Gastroesophageal sphincter (tissue), 4 donors: ENCODE measurements around the gene IFITM5. TPM values are rescaled to one million over a fixed set of nuclear protein-coding genes. Genes with fewer than 3 reads are reported as not detected.

Source experiments
- ATAC-seq: fragments of 150-250 bp; one replicate; pipeline ENCODE4 v1.9.1; 2016; ENCODE audit warnings: mild to moderate bottlenecking, moderate library complexity
- H3K27ac ChIP-seq, 4 donors: fragments of 200-600 bp; sonication (generic) in 3 of 4; 1 replicate in 3 of 4; 2 replicates in 1 of 4; pipeline ENCODE4 v1.5.1; 2016 to 2019
- H3K27me3 ChIP-seq: fragments of 200-600 bp; sonication (generic); one replicate; pipeline ENCODE4 v1.5.1; 2019
- H3K36me3 ChIP-seq, 2 donors: fragments of 200-600 bp; sonication (generic); one replicate each; pipeline ENCODE4 v1.5.1; 2019; ENCODE audit warnings: control low read depth in 1 of 2
- H3K4me1 ChIP-seq, 3 donors: fragments of 200-600 bp; sonication (generic); 1 replicate in 2 of 3; 2 replicates in 1 of 3; pipeline ENCODE4 v1.5.1; 2016 to 2019; ENCODE audit warnings: control low read depth in 2 of 3
- H3K4me3 ChIP-seq, 2 donors: fragments of 200-600 bp; sonication (generic); one replicate each; pipeline ENCODE4 v1.5.1; 2019; ENCODE audit warnings: mild to moderate bottlenecking in 1 of 2, moderate library complexity in 1 of 2
- H3K9me3 ChIP-seq, 3 donors: fragments of 200-600 bp; sonication (generic); one replicate each; pipeline ENCODE4 v1.5.1; 2017 to 2019; ENCODE audit warnings: control low read depth in 2 of 3
- EP300 ChIP-seq: sonication (generic); formaldehyde crosslinking; IDR thresholded peaks from one replicate; pipeline ENCODE4 v1.6.1; 2017; ENCODE audit warnings: antibody characterized with exemption, mild to moderate bottlenecking
- POLR2A ChIP-seq, 2 donors: fragments of 450-650 bp; IDR thresholded peaks; one replicate each; pipeline ENCODE4 v1.6.1; 2017; ENCODE audit warnings: antibody characterized with exemption in 2 of 2, mild to moderate bottlenecking in 2 of 2, moderate library complexity in 1 of 2
- POLR2AphosphoS5 ChIP-seq: sonication (generic); formaldehyde crosslinking; IDR thresholded peaks from one replicate; pipeline ENCODE4 v1.6.1; 2017; ENCODE audit warnings: antibody characterized with exemption
- WGBS, 2 donors: methylation state at CpG; one replicate each; pipeline ENCODE4 v1.1.5; 2018; ENCODE audit warnings: low coverage in 1 of 2; 5-methylcytosine and 5-hydroxymethylcytosine counted together
- total RNA-seq, 4 donors: library from RNA; depleted of rRNA; stranded (reverse); fragments of >200 nt; gene quantifications; one replicate each; pipeline ENCODE4 v1.1.0, GENCODE V29; 2016
- TF ChIP-seq, protein P1 (sequence below), 4 experiments: fragments of 200-600 bp in 2 of 4; fragments of 450-650 bp in 2 of 4; sonication (generic) in 1 of 4; IDR thresholded peaks; one replicate each; pipeline ENCODE4 v1.5.1; 2017 to 2019; ENCODE audit warnings: antibody characterized with exemption in 4 of 4, mild to moderate bottlenecking in 2 of 4, moderate library complexity in 2 of 4

IFITM5 gene
- total RNA-seq, 4 donors from 2014 or later = not detected

DNA sequence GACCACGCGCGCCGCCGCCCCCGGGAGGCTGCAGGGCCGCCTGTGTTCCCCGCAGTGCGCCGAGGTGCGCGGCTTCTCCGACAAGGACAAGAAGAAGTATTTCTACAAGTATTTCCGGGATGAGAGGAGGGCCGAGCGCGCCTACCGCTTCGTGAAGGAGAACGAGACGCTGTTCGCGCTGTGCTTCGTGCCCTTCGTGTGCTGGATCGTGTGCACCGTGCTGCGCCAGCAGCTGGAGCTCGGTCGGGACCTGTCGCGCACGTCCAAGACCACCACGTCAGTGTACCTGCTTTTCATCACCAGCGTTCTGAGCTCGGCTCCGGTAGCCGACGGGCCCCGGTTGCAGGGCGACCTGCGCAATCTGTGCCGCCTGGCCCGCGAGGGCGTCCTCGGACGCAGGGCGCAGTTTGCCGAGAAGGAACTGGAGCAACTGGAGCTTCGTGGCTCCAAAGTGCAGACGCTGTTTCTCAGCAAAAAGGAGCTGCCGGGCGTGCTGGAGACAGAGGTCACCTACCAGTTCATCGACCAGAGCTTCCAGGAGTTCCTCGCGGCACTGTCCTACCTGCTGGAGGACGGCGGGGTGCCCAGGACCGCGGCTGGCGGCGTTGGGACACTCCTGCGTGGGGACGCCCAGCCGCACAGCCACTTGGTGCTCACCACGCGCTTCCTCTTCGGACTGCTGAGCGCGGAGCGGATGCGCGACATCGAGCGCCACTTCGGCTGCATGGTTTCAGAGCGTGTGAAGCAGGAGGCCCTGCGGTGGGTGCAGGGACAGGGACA lies 18.4 kb downstream of the IFITM5 start:
- ATAC-seq = no peak
- H3K9me3 ChIP-seq = no peaks in the 10 kb centered on the region
- H3K36me3 ChIP-seq = no peaks in the 10 kb centered on the region
- no CpG with 5 or more reads among the region's 79 CpGs for WGBS, 2 donors
- H3K27ac ChIP-seq = no peak overlapping the region
- peak overlapping the region in 1 of 2 donors; percentile 36 for H3K4me3 ChIP-seq
- H3K4me1 ChIP-seq = peaks cover 0 to 32% (median 17%) of the 10 kb centered on the region in 3 donors
- H3K27me3 ChIP-seq = peaks cover 88% of the 10 kb centered on the region
- no peak for TF ChIP-seq POLR2AphosphoS5
- TF ChIP-seq, protein P1, sequence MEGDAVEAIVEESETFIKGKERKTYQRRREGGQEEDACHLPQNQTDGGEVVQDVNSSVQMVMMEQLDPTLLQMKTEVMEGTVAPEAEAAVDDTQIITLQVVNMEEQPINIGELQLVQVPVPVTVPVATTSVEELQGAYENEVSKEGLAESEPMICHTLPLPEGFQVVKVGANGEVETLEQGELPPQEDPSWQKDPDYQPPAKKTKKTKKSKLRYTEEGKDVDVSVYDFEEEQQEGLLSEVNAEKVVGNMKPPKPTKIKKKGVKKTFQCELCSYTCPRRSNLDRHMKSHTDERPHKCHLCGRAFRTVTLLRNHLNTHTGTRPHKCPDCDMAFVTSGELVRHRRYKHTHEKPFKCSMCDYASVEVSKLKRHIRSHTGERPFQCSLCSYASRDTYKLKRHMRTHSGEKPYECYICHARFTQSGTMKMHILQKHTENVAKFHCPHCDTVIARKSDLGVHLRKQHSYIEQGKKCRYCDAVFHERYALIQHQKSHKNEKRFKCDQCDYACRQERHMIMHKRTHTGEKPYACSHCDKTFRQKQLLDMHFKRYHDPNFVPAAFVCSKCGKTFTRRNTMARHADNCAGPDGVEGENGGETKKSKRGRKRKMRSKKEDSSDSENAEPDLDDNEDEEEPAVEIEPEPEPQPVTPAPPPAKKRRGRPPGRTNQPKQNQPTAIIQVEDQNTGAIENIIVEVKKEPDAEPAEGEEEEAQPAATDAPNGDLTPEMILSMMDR (IDR thresholded peaks at IDR 0.05) = no peak
- TF ChIP-seq EP300 = no peak

DNA sequence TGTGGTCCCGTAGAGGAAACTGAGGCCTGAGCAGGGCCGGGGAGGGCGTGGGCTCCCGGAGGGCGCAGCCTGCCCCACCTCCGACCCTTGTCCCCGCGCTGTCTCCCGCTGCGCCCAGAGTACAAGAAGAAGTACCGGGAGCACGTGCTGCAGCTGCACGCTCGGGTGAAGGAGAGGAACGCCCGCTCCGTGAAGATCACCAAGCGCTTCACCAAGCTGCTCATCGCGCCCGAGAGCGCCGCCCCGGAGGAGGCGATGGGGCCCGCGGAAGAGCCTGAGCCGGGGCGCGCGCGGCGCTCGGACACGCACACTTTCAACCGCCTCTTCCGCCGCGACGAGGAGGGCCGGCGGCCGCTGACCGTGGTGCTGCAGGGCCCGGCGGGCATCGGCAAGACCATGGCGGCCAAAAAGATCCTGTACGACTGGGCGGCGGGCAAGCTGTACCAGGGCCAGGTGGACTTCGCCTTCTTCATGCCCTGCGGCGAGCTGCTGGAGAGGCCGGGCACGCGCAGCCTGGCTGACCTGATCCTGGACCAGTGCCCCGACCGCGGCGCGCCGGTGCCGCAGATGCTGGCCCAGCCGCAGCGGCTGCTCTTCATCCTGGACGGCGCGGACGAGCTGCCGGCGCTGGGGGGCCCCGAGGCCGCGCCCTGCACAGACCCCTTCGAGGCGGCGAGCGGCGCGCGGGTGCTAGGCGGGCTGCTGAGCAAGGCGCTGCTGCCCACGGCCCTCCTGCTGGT lies 19.2 kb downstream of the IFITM5 start:
- ATAC-seq = peak; percentile 29
- peak overlapping the region in 1 of 2 donors; percentile 36 for H3K4me3 ChIP-seq
- H3K27me3 ChIP-seq = peaks cover 81% of the 10 kb centered on the region
- no peak overlapping the region for H3K27ac ChIP-seq
- WGBS, 2 donors = no CpG with 5 or more reads among the region's 85 CpGs
- H3K36me3 ChIP-seq = no peaks in the 10 kb centered on the region
- TF ChIP-seq EP300 (no peak), POLR2AphosphoS5 (no peak), POLR2A (IDR thresholded peaks at IDR 0.05) (no peak)
- TF ChIP-seq, protein P1 (IDR thresholded peaks at IDR 0.05) = no peak
- H3K4me1 ChIP-seq = peaks cover 0 to 32% (median 17%) of the 10 kb centered on the region in 3 donors
- no peaks in the 10 kb centered on the region for H3K9me3 ChIP-seq

DNA sequence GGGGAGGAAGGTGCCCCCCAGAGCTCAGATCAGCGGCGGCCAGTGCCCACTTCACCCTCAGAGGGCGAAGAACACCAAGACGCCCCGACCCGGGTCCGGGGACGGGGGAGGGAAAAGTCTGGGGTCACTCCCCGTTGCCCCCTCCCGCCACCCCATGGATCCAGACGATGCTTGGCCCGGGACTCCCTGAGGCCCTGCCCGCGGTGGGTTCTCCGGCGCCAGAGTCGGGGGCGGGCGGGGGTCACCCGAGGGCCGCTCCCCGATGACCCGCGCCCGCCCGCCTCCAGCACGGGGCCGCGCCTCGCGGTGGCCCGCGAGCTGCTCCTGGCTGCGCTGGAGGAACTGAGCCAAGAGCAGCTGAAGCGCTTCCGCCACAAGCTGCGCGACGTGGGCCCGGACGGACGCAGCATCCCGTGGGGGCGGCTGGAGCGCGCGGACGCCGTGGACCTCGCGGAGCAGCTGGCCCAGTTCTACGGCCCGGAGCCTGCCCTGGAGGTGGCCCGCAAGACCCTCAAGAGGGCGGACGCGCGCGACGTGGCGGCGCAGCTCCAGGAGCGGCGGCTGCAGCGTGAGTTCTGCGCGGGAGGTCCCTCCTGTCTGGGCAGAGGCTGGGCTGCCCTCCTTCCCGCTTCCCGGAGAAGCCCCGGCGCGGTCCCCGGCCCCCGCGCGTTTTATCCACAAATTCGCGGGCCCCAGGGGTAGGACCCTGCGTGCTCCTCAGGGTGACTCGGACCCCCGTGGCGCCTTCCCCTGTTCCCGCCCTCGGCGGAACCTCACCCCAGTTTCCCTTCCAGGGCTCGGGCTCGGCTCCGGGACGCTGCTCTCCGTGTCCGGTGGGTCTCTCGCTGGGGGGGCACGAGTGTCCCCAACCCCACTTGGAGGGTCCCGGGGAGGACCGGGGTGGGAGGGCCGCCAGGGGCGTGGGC lies 20.0 kb downstream of the IFITM5 start:
- WGBS, 2 donors = no CpG with 5 or more reads among the region's 97 CpGs
- peak overlapping the region in 1 of 2 donors; percentile 36 for H3K4me3 ChIP-seq
- no peak overlapping the region for H3K27ac ChIP-seq
- no peaks in the 10 kb centered on the region for H3K36me3 ChIP-seq
- H3K27me3 ChIP-seq = peaks cover 73% of the 10 kb centered on the region
- TF ChIP-seq POLR2AphosphoS5 = no peak
- no peak for ATAC-seq
- no peaks in the 10 kb centered on the region for H3K9me3 ChIP-seq
- peaks cover 0 to 32% (median 17%) of the 10 kb centered on the region in 3 donors for H3K4me1 ChIP-seq

DNA sequence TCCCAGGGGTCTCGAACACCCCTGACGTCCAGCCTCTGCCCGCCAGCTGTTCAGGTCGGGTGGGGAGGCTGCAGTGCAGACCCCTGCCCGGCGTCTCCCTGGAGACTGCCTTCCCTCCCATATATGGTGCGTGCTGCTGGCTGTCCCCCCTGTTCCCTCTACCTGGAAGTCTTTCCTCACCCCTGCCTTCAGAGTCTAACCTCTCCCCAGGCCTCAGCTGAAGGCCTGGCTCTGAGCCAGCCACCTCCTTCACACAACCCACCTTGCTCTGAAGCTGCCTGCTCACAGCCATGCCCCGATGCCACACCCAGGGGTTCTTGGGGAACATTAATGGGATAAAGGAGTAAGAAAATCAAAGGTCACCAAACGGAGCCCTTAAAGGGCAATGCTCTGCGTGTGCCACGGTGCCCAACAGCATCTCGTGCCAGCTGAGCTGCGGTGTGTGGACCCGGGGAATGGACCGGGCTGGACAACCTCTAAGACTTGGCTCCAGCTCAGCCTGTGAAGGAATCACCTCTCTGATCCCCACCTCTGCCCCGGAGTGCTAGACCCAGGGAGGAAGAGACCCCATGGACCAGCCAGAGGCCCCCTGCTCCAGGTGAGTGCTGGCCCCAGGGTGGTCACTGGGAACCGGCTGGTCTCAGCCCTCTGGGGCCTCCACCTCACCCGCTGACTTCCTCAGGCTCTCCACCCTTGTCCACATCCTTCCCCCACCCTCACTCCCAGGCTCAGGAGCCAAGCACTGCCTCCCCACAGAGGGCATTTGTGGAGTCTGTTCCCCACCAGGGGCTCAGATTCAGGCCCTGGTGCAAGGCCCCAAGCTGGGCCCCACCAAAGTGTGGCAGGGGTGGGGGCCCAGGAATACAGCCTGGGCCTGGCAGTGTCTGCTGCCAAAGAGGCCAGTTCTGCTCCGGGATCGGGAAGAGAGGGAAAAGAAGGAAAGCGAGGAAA lies 21.1 kb downstream of the IFITM5 start, which contains the start of gene NLRP6:
NLRP6 (plus strand) TSS at position 407 of the 951 bp plus-strand sequence; CDS start at position 570, 163 bp downstream.
- H3K4me3 ChIP-seq = peak within 1 kb of the TSS in 1 of 2 donors; percentile 36

More for the DNA sequence above, 21.1 kb downstream of the IFITM5 start, which contains the start of gene NLRP6:
- 61 to 85% methylated on average over 8 to 11 of the region's 21 CpGs for WGBS, 2 donors
- peaks cover 62% of the 10 kb centered on the region for H3K27me3 ChIP-seq
- no peak for ATAC-seq
- peaks cover 0 to 32% (median 17%) of the 10 kb centered on the region in 3 donors for H3K4me1 ChIP-seq
- no peaks in the 10 kb centered on the region for H3K9me3 ChIP-seq
- no peak within 1 kb of the TSS for H3K27ac ChIP-seq
- no peak for TF ChIP-seq POLR2A (IDR thresholded peaks at IDR 0.05)
- TF ChIP-seq, protein P1 (IDR thresholded peaks at IDR 0.05) = no peak
- TF ChIP-seq EP300 = no peak
- TF ChIP-seq POLR2AphosphoS5 = no peak
- H3K36me3 ChIP-seq = no peaks in the 10 kb centered on the region
